Fibroblast of skin of left biceps (primary cell): ENCODE results near the gene F10.

ENCODE experiments used
- DNase-seq, 2 experiments: peaks; one replicate each; pipeline ENCODE4 v3.0.0-alpha.2; 2013; ENCODE audit warnings: low read depth in 2 of 2

The F10 gene

DNA sequence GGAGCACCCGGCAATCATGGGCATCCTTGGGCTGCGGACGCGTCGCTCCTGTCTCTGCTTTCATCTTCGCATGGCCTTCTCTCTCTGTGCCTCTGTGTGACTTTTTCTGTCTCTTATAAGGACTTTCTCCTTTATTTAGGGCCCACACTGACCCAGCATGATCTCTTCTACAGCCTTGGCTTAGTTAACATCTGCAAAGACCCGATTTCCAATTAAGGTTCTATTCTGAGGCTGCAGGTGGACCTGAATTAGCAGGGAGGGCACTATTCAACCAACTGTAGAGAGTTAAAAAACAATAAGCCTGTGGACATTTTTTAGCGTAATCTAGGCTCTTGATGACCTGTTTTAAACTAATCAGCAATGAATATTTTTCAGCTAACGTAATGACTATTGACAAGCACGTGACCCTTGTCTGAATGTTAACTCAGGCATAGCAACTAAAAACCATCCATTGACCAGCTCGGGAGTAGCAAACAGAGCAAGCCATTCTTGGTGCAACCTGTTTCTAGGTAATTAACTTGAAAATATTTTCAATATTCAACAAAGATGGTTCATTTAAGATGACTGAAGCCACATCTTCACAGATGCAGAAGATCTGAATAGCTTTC is 15.2 kb downstream of the F10 start:
- no peak for DNase-seq

DNA sequence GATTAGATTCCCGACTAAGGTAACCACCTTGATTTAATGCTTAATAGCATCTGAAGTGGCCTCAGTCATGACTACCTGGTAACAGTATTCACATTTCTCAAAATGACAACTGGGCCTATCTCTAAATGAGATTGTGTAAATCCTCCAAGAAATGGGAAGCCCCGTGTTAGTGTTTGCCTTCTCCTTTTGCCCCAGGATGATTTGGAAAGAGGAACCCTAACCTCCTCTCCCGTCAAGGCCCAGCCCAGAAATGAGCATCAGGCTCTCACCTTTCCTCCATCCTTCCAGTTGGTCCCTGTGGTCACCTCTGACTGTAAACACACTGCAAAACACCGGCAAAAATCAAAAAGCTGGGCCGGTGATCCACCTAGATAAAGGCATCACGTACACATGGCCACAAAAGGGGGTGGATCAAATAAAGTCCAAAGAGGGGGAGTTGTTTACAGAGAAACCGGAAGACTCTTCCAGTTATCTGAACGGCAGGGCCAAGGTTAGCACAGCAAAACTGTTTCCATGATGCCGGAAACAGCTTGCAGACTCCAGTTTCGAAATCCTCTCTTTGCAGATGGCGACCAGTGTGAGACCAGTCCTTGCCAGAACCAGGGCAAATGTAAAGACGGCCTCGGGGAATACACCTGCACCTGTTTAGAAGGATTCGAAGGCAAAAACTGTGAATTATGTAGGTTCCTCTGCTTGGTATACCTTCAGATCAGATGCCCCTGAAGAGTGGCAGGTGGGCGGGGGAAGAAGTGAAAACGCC is 16.4 kb downstream of the F10 start:
- no peak for DNase-seq

DNA sequence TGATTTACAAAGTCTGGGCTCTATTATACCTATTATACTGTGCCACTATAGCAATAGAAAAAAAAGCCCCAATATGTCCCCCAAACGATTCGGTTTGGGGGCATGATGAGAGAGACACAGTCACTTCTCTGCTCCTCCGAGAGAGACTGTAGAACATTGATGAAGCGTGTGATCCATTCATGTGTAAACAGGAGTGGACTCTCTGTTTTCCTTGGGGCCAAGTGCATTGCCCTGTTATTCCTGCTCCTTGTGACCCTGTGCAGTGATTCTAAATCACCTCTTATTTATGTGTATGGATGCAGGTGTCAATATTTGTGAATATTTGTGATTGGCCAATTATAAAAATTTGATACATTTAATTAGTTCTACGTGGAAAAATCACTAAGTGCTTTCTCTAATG is 17.0 kb downstream of the F10 start:
- no peak for DNase-seq

DNA sequence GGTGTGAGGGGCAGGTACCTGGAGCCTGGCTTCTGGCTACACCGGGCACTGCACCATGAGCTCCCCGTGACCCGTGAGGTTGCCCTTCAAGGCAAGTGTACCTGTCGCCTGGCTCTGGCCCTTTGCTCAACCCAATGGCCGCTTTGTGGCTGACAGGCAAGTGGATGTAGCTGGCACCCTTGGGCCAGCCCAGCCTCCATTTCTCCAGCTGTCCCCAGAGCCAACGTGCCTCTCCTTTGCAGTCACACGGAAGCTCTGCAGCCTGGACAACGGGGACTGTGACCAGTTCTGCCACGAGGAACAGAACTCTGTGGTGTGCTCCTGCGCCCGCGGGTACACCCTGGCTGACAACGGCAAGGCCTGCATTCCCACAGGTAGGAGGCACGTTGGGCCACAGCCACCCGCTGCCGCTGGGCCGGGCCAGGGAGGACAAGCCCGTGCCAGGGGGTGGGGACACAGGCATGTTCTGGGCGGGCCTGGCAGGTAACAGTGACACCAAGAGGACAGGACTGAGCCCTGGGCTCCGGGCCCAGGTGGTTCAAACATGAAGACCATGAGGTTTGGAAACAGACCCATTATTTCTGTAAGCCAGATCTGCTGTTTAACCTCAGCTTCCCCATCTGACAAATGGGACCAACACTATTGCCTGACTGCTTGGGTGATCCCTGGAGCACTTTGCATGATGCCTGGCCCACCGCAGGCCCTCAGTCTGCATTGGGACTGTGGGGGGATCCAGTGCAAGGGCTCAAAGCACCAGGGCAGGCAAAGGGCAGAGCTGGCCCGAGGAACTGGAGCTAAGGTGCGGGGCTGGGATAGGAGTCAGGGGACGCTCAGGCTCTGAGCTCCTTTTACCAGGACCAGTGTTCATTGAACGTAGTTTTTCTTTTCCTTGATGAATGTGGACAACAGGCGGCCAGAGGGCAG is 18.3 kb downstream of the F10 start:
- no peak for DNase-seq

DNA sequence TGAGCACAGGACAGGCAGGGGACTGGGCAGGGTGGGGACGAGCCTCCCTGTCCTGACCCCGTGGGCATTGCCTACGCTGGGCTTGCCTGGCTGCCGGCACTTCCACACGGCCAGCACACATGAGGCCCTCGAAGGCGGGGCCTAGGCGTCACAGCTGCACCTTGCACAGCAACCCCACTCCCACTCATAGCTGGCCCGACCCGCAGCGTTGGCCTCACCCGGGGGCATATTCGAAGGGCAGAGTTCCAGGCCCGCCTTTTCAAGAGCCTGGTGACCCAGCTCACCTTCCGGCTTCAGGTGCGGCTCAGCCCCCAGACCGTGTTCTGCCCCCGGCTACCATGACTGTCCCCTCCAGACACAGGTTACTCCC is 19.0 kb downstream of the F10 start:
- no peak for DNase-seq

DNA sequence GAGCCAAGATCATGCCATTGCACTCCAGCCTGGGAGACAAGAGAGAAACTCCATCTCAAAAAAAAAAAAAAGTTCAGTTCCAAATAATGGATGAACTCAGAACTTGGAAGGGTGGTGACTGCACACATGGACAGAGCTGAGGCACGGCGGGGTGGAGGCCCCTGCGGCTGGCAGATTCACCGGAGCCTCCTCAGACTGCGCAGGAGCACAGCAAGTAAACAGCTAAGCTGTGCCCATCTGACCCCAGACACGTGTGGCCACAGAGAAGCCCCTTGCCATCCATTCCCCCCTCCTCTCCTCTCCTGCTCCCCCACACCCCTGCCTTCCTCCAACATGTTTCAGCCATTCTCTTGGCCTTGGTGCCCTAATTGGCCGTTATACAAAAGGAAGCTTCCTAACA is 20.3 kb downstream of the F10 start:
- no peak for DNase-seq

DNA sequence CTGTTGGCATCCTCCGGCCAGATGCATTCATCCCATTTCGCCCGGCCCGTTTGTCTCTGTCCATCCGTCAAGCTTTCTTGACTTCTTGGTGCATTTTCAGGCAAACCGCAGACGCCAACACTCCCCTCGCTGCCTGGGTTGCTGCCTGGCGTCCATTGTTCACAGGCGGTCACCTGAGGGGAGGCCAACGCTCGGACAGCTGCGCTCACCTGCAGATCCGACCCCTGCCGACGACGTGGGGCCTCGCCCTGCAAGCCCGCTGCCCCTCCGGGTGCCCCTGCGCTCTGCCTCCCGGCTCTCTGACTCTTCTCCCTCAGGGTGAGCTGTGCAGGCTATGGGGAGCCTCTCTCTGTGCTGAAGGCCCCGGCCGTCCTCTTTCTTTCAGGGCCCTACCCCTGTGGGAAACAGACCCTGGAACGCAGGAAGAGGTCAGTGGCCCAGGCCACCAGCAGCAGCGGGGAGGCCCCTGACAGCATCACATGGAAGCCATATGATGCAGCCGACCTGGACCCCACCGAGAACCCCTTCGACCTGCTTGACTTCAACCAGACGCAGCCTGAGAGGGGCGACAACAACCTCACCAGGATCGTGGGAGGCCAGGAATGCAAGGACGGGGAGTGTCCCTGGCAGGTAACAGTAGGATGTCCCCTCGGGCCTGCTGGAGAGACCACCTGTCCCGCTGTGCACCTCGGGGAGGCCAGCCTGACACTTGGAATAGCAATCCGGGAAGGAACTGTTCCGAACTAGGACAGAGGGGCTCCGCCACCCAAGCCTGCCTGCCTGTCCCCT is 21.1 kb downstream of the F10 start:
- DNase-seq, result no peak

DNA sequence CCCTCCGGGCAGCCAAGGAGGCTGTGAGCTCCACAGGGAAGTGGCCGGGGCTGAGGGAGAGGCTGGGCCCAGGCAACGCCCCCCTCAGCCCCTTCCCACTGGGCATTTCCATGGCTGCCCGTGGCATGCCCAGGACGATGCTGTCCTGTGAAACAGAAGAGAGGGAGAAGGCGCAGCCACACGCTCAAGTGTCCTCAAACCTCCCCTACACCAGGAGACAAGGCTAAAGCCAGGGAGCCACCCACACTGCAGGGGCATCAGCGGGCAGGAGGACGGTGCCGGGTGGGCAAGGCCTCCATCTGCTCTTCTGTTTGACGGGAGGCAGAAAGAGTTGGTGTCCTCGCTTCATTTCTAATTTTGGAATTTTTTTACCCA is 21.6 kb downstream of the F10 start:
- no peak for DNase-seq

DNA sequence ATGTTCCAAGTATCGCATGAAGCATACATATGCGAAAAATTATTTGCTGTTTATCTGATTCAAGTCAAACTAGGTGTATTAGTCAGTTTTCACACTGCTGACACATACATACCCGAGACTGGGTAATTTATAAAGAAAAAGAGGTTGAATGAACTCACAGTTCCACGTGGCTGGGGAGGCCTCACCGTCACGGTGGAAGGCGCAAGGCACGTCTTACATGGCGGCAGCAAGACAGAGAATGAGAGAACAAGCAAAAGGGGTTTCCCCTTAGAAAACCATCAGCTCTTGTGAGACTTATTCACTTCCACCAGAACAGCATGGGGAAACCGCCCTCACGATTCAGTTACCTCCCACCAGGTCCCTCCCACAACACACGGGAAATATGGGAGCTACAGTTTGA is 22.9 kb downstream of the F10 start:
- no peak for DNase-seq

DNA sequence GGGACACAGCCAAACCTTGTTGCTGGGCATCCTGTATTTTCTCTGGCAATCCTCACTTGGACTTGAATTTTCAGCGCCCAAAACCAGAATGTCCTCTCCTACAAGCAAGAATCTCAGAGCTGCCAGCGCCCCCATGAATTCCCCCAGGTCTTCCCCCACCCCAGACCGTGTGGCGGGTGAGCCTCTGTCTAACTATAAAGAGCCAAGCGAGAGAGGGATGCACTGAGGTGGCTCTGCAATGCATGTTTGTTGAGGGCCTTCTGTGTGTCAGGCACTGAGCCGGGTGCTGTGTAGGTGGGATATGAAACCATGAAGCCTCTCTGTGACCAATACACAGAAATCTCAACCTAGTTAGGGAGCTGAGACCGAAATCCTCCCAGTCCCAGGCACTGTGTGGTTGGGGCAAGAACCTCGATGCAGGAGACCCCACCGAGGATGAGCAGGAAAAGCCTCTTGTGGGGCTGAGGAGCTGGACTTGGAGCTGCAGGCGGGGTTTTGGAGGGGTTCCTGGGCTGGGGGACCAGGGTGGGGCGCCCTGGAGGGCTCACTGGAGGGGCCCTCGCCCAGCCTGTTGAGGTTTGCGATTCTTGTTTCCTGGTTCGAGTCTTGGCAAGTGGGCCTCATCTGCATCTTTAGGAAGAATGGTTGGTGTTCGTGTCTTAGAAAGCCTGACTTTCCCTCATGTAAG is 23.5 kb downstream of the F10 start:
- DNase-seq, result no peak

DNA sequence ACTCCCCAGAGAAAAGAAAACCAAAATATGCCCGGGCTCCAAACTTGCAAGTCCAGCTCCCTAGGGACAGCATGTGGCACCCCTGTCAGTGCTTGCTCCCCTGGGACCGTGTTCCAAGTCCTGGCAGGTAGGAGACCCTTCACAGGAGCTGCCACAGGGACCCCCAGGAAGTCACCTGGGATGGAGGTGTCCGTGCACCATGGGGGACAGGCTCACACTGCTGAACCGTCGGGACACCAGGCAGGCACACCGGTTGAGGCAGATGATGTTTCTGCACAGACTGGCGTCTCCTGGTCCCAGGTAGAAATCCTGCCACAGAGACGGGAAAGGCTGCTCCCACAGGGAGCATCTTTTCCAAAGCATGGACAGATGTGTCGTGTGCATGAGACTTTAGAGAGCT is 24.2 kb downstream of the F10 start:
- no peak for DNase-seq

DNA sequence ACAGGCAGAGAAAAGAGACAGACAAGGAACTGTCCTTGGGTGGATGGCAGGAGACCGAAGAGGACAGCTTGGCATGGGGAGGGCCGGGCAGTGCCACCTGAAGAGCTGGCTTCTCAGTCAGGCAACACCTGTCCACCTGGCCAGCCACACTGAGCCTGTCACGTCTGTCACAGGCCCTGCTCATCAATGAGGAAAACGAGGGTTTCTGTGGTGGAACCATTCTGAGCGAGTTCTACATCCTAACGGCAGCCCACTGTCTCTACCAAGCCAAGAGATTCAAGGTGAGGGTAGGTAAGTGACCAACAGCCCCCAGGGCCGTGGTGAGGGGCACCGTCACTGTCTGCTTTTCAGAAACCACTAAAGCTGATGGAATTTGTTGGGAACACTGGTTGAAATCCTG is 24.6 kb downstream of the F10 start:
- no peak for DNase-seq

DNA sequence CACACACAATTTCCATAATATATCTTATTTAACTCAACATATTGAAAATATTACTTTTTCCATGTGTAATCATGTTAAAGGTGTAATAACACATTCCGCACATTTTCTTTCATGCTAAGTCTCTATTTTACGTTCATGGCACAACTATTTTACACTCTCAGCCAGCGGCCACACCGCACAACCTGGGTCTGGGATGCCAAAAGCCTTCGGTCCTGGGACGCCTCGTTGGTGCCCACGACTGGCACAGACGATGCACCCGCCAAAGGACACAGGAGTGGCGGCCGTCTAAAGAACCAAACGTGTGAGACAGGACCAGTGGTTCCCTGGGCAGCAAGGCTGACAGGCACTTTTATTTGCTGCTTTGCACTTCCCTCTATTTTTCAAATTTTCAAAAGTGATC is 25.8 kb downstream of the F10 start:
- no peak for DNase-seq

DNA sequence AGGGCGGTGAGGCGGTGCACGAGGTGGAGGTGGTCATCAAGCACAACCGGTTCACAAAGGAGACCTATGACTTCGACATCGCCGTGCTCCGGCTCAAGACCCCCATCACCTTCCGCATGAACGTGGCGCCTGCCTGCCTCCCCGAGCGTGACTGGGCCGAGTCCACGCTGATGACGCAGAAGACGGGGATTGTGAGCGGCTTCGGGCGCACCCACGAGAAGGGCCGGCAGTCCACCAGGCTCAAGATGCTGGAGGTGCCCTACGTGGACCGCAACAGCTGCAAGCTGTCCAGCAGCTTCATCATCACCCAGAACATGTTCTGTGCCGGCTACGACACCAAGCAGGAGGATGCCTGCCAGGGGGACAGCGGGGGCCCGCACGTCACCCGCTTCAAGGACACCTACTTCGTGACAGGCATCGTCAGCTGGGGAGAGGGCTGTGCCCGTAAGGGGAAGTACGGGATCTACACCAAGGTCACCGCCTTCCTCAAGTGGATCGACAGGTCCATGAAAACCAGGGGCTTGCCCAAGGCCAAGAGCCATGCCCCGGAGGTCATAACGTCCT is 26.4 kb downstream of the F10 start:
- no peak for DNase-seq

DNA sequence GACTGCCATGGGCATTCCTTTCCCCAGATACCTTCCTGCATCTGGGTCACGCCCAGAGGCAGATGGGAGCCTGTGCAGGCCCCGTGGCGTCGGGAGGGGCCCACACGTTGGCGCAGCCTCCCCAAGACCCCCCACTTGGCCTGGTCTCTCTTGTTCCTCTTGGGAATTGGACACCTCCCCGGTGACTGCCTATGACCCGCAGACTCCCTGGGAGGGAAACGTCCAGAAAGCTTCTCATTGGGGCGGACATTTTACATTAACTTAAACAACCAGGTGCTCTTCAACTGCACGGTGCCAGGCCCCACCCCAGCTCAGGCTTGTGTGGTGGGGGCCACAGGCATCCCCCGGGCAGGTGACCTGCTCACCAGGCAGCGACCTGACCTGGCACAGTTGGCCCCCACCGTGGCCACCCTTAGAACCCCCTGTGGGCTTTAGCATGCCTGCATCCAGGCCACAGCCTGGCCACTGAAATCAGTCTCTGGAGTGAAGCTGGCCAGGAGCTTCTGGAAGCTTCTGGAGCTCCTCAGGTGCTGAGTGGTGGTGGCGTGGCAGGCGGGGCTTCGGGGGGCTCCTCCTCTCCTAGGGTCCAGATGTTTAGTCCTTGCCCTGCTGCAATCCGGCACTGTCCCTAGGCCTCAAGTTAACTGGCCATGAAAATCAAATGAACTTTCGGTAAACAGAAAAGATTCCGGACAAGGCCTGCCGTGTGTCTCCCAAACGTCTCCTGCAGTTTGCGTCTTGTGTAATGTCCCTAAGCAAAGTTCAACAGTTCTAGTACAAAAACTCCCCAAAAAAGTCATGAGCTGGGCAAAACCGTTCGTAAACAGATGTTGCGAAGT is 27.3 kb downstream of the F10 start:
- no peak for DNase-seq

DNA sequence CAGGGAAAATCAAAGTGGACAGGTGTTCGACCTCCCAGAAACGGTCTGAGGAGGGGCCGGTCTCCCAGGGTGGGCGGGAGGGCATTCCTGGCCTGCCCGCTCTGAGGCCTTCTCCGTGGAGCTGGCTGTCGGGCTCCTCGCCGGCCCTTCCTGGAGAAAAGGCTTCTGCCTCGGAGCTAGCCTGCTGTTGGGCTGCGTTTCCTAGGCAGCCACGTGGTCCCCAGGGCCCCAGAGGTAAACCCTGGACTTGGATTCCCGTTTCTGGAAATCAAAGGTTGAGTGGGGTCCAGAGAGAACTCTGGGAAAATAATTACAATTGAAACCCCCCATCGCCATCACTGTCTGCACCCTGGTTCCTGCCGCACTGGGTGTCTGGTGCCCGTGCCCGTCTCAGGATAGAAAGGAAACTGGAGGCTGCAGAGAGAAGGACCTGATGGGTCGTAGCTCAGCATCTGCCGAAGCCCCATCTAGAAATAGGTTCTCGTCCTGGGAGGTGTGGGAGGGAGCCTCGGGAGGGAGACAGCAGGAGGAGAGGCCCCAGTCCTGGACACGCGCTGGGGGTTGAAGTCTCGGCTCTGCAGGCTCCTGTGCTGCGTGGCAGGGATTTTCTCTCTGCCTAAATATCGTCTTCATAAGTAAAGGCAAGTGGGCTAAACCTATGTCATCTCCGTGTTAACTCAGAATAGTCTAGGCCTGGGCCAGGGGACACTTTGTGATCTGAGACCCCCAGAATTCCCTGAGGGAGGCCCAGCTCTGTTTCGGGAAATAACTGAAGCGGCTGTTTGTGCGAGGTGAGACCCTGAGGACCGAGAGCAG is 28.2 kb downstream of the F10 start:
- DNase-seq, result no peak

DNA sequence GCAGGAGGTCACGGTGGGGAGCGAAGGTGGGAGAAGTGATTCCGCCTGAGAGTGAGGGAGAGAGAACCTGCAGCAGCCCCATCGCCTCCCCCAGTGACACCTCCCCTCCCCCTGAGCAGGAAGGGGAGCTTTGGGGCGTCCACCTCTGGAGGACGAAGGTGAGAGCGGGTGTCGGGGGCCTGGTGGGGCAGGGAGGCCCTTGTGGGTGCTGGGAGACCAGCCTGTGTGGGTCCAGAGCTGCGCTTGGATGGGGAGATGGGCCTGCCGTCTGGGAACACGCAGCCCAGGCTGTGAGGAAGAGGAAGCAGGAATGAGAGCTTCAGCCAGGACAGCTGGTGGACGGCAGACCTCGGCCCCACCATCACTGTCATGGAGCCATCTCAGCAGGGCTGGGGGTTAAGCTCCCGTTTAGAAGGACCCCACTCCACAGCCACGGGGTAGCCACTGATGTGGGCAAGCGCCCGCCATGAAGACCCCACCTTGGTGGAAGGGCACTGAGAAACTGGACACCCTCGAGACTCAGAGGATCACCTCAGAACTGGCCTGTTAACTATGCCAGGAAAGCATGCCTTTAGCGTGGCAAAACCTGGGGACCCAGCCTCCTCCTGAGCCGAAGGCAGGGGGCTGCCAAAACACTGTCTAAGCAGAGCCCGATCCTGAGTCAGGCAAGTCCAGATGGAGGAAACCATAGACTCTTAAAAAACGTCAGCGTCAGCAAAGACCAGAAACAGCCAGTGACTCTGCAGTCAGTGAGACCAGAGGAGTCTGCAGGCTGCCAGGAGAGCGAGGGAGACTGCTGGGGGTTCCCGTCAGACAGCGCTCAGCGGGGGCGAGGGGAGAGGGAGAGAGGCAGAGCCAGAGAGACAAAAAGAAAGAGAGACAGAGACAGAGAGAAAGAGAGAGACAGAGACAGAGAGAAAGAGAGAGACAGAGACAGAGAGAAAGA is 29.4 kb downstream of the F10 start:
- peak; percentile 30 to 34 for DNase-seq

DNA sequence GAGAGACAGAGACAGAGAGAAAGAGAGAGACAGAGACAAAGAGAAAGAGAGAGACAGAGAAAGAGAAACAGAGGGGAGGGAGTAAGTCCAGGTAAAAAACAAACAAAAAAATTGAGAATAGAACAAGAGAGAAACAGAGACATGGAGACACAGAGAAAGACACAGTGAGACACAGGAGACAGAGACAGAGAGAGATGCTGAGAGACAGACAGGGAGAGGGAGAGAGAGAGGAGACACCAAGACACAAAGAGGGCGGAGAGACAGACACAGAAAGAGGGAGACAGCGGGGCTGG is 30.0 kb downstream of the F10 start:
- DNase-seq, result no peak
